HL-60 (cell line): ENCODE measurements around the gene CSNK1G3.

ENCODE experiments used
- DNase-seq, 2 experiments: peaks; one replicate each; pipeline ENCODE4 v3.0.0-alpha.2; 2010 to 2020; ENCODE audit warnings: low read depth in 1 of 2, low spot score in 1 of 2
- H3K27ac ChIP-seq: fragments of 250-450 bp; sonication (Bioruptor Pico); replicated peaks from 2 replicates; pipeline ENCODE4 v1.5.1; 2020; ENCODE audit warnings: mild to moderate bottlenecking, moderate library complexity
- H3K27me3 ChIP-seq: fragments of 250-450 bp; sonication (Bioruptor Pico); 2 replicates; pipeline ENCODE4 v1.5.1; 2021; ENCODE audit warnings: mild to moderate bottlenecking, moderate library complexity; ENCODE audit not compliant: insufficient read depth, poor library complexity, severe bottlenecking
- H3K4me3 ChIP-seq: replicated peaks from 2 replicates; pipeline ENCODE4 v1.5.1; 2011; ENCODE audit warnings: mild to moderate bottlenecking, control low read depth, low read length; ENCODE audit not compliant: insufficient read depth
- CTCF ChIP-seq: IDR thresholded peaks from one replicate; pipeline ENCODE4 v1.5.1; 2011; ENCODE audit warnings: low read length, control low read depth, inconsistent platforms; ENCODE audit not compliant: insufficient read depth
- GABPA ChIP-seq: IDR thresholded peaks from 2 replicates; pipeline ENCODE4 v1.6.1; 2012; ENCODE audit warnings: low read depth
- POLR2AphosphoS5 ChIP-seq: IDR thresholded peaks from 2 replicates; pipeline ENCODE4 v1.6.1; 2012; ENCODE audit warnings: low read depth
- REST ChIP-seq: IDR thresholded peaks from 2 replicates; pipeline ENCODE4 v1.6.1; 2012; ENCODE audit warnings: low read depth; ENCODE audit not compliant: insufficient replicate concordance
- SPI1 ChIP-seq: IDR thresholded peaks from 2 replicates; pipeline ENCODE4 v1.6.1; 2012; ENCODE audit warnings: low read depth, mild to moderate bottlenecking, borderline replicate concordance

The CSNK1G3 gene

DNA sequence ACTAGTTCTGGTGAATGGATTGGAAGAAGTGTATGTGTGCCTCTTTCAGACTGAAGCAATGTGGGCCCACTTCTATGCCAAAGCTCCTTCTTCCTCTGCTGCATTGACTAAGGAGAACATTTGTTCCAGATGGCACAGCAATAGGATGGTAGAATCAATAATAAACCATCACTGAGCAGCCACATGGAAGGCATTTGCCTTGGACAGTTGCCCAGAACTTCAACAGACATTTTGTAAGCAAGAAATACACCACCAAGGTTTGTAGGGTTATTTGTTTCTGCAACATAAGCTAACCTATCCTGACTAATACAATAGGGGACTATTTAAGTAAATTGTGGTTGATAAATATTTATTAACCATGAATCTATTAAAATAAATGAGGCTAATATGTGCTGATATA, 37.7 kb upstream of the CSNK1G3 start:
- Histone ChIP-seq H3K4me3 (no peak overlapping the region), H3K27me3 (no peaks in the 10 kb centered on the region), H3K27ac (no peak overlapping the region)
- TF ChIP-seq GABPA (no peak), POLR2AphosphoS5 (no peak), CTCF (no peak), REST (no peak), SPI1 (no peak)
- DNase-seq = no peak

DNA sequence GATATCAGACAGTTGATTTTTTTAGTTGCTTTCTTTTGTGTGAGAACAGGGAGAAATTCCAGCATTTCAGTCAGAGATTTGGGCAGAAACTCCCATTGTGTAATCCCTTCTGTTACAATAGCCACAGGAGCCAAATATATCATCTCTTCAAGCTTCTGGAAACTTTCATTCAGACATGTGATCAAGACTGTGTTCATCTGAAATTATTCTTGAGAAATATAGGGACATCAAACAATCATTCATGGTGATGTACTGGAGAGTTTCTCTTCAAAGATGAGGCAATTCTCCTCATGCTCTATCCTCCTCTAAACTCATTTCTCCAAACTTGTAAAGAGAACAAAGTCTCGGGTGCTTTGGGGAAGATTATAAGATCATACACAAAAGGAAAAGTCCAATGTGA, 35.2 kb upstream of the CSNK1G3 start:
- no peak for TF ChIP-seq CTCF
- TF ChIP-seq REST = no peak
- TF ChIP-seq POLR2AphosphoS5 = no peak
- no peak for TF ChIP-seq GABPA
- no peak for TF ChIP-seq SPI1
- Histone ChIP-seq H3K4me3 (no peak overlapping the region), H3K27ac (no peak overlapping the region), H3K27me3 (no peaks in the 10 kb centered on the region)
- DNase-seq = no peak

DNA sequence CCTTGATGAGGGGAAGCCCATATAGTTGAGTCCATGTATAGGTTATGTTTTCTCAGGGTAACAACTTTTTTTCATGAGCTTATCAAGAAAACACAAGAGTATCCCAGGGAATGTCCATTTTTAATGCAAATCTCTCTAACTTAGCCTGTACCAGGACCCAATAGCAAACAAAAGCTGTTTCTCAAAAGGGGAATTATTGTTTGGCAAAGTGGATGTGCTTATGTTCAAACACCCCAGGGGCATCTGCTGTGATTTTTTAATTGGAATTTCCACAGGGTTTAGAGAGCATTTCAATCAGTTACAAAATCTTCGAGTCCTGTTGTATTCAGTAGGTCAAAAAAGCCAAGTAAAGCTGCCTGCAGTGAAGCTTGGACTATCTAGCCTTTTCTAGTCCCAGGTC, 33.4 kb upstream of the CSNK1G3 start:
- Histone ChIP-seq H3K27me3 (no peaks in the 10 kb centered on the region), H3K4me3 (no peak overlapping the region), H3K27ac (no peak overlapping the region)
- DNase-seq = no peak
- TF ChIP-seq POLR2AphosphoS5 (no peak), CTCF (no peak), GABPA (no peak), SPI1 (no peak), REST (no peak)
